K562 (cell line): ENCODE results near the gene CAPN7. TPM values are rescaled to one million over a fixed set of nuclear protein-coding genes. Genes with fewer than 3 reads are reported as not detected.

Experiments
- BRD4 ChIP-seq: fragments of 200-600 bp; sonication (generic); IDR thresholded peaks from 2 replicates; pipeline ENCODE4 v1.6.1; 2017; ENCODE audit warnings: inconsistent platforms
- ELF2 ChIP-seq: fragments of 250-450 bp; sonication (Bioruptor Pico); IDR thresholded peaks from 2 replicates; pipeline ENCODE4 v1.5.0; 2021; ENCODE audit warnings: mild to moderate bottlenecking
- GATAD2B ChIP-seq: fragments of 450-650 bp; IDR thresholded peaks from 2 replicates; pipeline ENCODE4 v1.6.1; 2017; ENCODE audit warnings: mild to moderate bottlenecking, borderline replicate concordance
- GTF2F1 ChIP-seq: IDR thresholded peaks from 2 replicates; pipeline ENCODE4 v1.6.1; 2011; ENCODE audit warnings: low read depth, low read length, improper control_type of control experiment
- HES1 ChIP-seq: fragments of 450-650 bp; IDR thresholded peaks from 2 replicates; pipeline ENCODE4 v1.6.1; 2016; ENCODE audit warnings: low read depth, mild to moderate bottlenecking, moderate library complexity
- HNRNPUL1 ChIP-seq: fragments of 200-400 bp; formaldehyde crosslinking; IDR thresholded peaks from 2 replicates; pipeline ENCODE4 v1.6.1; 2017; ENCODE audit warnings: low read length
- JUNB ChIP-seq: fragments of 450-650 bp; formaldehyde crosslinking; conservative IDR thresholded peaks from 2 replicates; pipeline ENCODE4 v1.4.0; 2020; ENCODE audit warnings: mild to moderate bottlenecking
- SMARCB1 ChIP-seq: IDR thresholded peaks from 2 replicates; pipeline ENCODE4 v1.6.1; 2011; ENCODE audit warnings: improper control_type of control experiment, low read depth; ENCODE audit not compliant: insufficient read length
- STAG1 ChIP-seq: sonication (generic); formaldehyde crosslinking; IDR thresholded peaks from 2 replicates; pipeline ENCODE4 v1.5.0; 2020; ENCODE audit warnings: missing genetic modification reagents, borderline replicate concordance
- XRCC3 ChIP-seq: fragments of 450-650 bp; IDR thresholded peaks from 2 replicates; pipeline ENCODE4 v1.6.1; 2017; ENCODE audit warnings: mild to moderate bottlenecking, moderate library complexity
- ZBED1 ChIP-seq: IDR thresholded peaks from 2 replicates; pipeline ENCODE4 v1.6.1; 2014
- ZBTB8A ChIP-seq: fragments of 450-650 bp; IDR thresholded peaks from 2 replicates; pipeline ENCODE4 v1.6.1; 2018; ENCODE audit warnings: mild to moderate bottlenecking, moderate library complexity; ENCODE audit not compliant: partially characterized antibody
- ZNF184 ChIP-seq: sonication (generic); formaldehyde crosslinking; IDR thresholded peaks from 2 replicates; pipeline ENCODE4 v1.5.0; 2020; ENCODE audit warnings: missing genetic modification reagents
- ZNF277 ChIP-seq: fragments of 250-450 bp; sonication (Bioruptor Pico); IDR thresholded peaks from 2 replicates; pipeline ENCODE4 v1.8.0; 2022; ENCODE audit warnings: inconsistent platforms, mild to moderate bottlenecking, moderate library complexity, borderline replicate concordance
- ZNF436 ChIP-seq: fragments of 250-450, 450-650 bp; sonication (Bioruptor Pico); formaldehyde crosslinking; IDR thresholded peaks from 2 replicates; pipeline ENCODE4 v1.7.0; 2020; ENCODE audit warnings: mild to moderate bottlenecking
- ZNF445 ChIP-seq: fragments of 250-450 bp; sonication (Bioruptor Pico); IDR thresholded peaks from 2 replicates; pipeline ENCODE4 v1.4.0; 2020; ENCODE audit warnings: low read depth, mild to moderate bottlenecking, moderate library complexity
- ZNF695 ChIP-seq: fragments of 450-650 bp; formaldehyde crosslinking; IDR thresholded peaks from 2 replicates; pipeline ENCODE4 v1.4.0; 2020; ENCODE audit warnings: mild to moderate bottlenecking, moderate library complexity
- ZSCAN32 ChIP-seq: fragments of 450-650 bp; formaldehyde crosslinking; IDR thresholded peaks from 2 replicates; pipeline ENCODE4 v1.4.0; 2020; ENCODE audit warnings: mild to moderate bottlenecking, moderate library complexity
- ZZZ3 ChIP-seq: fragments of 450-650 bp; IDR thresholded peaks from 2 replicates; pipeline ENCODE4 v1.6.1; 2016; ENCODE audit warnings: antibody characterized with exemption, mild to moderate bottlenecking, moderate library complexity
- polyA plus RNA-seq, 8 experiments: library from polyadenylated mRNA; depleted of rRNA in 4 of 8; stranded (reverse) in 5 of 8; unstranded in 3 of 8; fragments of >200 nt; fragmentation: Nextera tagmentation in 2 of 8; fragmentation: Illumina TruSeq in 1 of 8; extraction: Ambion mirVana in 2 of 8; extraction: Trizol in 1 of 8; gene quantifications; 2 replicates each; pipeline versions ENCODE4 v1.2.1 to v1.2.3, GENCODE V29; 2011 to 2014; ENCODE audit warnings: inconsistent platforms in 1 of 8, missing spikeins in 1 of 8
- total RNA-seq, 7 experiments: library from RNA; depleted of rRNA in 6 of 7; stranded (reverse); fragments of >200 nt in 6 of 7; fragmentation: Illumina TruSeq in 2 of 7; extraction: Trizol in 2 of 7; gene quantifications; 2 replicates each; pipeline versions ENCODE4 v1.2.1 to v1.2.3, GENCODE V29; 2011 to 2021; ENCODE audit warnings: low replicate concordance in 1 of 7
- TF ChIP-seq, protein P1 (sequence below): sonication (generic); formaldehyde crosslinking; IDR thresholded peaks from 2 replicates; pipeline ENCODE4 v1.8.0; 2022; ENCODE audit warnings: missing genetic modification reagents, mild to moderate bottlenecking, borderline replicate concordance
- TF ChIP-seq, protein P2 (sequence below): fragments of 450-650 bp; formaldehyde crosslinking; IDR thresholded peaks from 2 replicates; pipeline ENCODE4 v1.4.0; 2020; ENCODE audit warnings: mild to moderate bottlenecking, moderate library complexity

The CAPN7 gene
- total and polyA plus RNA-seq, 9 of the 15 experiments (the other 6 are each of a cell fraction or from before 2014, with no cell fraction given), result 6.5 to 42.7 (median 32.7) TPM

DNA sequence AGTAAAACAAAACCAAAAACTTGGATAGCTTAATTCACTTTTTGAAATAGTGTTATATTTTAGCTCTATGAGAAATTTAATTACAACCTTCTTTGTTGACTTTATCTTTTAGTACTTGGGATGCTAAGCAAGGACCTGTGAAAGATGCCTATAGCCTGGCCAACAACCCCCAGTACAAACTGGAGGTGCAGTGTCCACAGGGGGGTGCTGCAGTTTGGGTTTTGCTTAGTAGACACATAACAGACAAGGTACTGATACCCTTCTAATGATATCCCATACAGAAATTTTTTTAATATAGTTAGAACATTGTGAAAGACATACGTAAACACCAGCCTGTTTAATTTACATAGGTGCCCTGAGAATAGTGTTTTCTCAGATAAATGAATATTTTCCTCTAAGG, 35.3 kb downstream of the CAPN7 start (continued):
- TF ChIP-seq ZNF277 (CRISPR knock-in tag), result no peak
- no peak for TF ChIP-seq GTF2F1
- TF ChIP-seq, protein P1, sequence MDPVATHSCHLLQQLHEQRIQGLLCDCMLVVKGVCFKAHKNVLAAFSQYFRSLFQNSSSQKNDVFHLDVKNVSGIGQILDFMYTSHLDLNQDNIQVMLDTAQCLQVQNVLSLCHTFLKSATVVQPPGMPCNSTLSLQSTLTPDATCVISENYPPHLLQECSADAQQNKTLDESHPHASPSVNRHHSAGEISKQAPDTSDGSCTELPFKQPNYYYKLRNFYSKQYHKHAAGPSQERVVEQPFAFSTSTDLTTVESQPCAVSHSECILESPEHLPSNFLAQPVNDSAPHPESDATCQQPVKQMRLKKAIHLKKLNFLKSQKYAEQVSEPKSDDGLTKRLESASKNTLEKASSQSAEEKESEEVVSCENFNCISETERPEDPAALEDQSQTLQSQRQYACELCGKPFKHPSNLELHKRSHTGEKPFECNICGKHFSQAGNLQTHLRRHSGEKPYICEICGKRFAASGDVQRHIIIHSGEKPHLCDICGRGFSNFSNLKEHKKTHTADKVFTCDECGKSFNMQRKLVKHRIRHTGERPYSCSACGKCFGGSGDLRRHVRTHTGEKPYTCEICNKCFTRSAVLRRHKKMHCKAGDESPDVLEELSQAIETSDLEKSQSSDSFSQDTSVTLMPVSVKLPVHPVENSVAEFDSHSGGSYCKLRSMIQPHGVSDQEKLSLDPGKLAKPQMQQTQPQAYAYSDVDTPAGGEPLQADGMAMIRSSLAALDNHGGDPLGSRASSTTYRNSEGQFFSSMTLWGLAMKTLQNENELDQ, result no peak
- TF ChIP-seq ZNF436 (CRISPR knock-in tag), result no peak
- TF ChIP-seq XRCC3, result no peak
- no peak for TF ChIP-seq ZNF184 (CRISPR knock-in tag)
- no peak for TF ChIP-seq ZZZ3
- no peak for TF ChIP-seq ZNF695 (CRISPR knock-in tag)
- no peak for TF ChIP-seq GATAD2B
- no peak for TF ChIP-seq ELF2 (CRISPR knock-in tag)
- TF ChIP-seq ZBTB8A, result no peak
- TF ChIP-seq, protein P2, sequence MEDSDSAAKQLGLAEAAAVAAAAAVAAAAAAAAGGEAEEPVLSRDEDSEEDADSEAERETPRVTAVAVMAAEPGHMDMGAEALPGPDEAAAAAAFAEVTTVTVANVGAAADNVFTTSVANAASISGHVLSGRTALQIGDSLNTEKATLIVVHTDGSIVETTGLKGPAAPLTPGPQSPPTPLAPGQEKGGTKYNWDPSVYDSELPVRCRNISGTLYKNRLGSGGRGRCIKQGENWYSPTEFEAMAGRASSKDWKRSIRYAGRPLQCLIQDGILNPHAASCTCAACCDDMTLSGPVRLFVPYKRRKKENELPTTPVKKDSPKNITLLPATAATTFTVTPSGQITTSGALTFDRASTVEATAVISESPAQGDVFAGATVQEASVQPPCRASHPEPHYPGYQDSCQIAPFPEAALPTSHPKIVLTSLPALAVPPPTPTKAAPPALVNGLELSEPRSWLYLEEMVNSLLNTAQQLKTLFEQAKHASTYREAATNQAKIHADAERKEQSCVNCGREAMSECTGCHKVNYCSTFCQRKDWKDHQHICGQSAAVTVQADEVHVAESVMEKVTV (CRISPR knock-in tag), result peak; percentile 31; the same call in 1 of the 2 replicates
- no peak for TF ChIP-seq HNRNPUL1
- no peak for TF ChIP-seq HES1
- no peak for TF ChIP-seq ZSCAN32 (CRISPR knock-in tag)
- no peak for TF ChIP-seq ZNF445 (CRISPR knock-in tag)
- TF ChIP-seq JUNB (CRISPR knock-in tag), result no peak
- no peak for TF ChIP-seq SMARCB1
- TF ChIP-seq ZBED1, result no peak
- no peak for TF ChIP-seq BRD4
- peak; percentile 43; the same call in 1 of the 2 replicates for TF ChIP-seq STAG1 (CRISPR knock-in tag)
